Adrenal gland (tissue), 5 donors: ENCODE measurements around the gene TRIM63.

ENCODE experiments used
- POLR2A ChIP-seq, 2 donors: fragments of 450-650 bp; IDR thresholded peaks; one replicate each; pipeline ENCODE4 v1.6.1; 2017; ENCODE audit warnings: antibody characterized with exemption in 2 of 2, mild to moderate bottlenecking in 2 of 2, moderate library complexity in 1 of 2
- TF ChIP-seq, protein P1 (sequence below), 6 experiments: fragments of 450-650 bp in 4 of 6; fragments of 200-600 bp in 2 of 6; sonication (generic) in 1 of 6; IDR thresholded peaks; 1 replicate in 5 of 6; 2 replicates in 1 of 6; pipeline versions ENCODE4 v1.5.1 to v1.8.0; 2016 to 2021; ENCODE audit warnings: antibody characterized with exemption in 6 of 6, mild to moderate bottlenecking in 2 of 6, moderate library complexity in 1 of 6
- donor health status: DM: no; HTN: no; CAD: no.

DNA sequence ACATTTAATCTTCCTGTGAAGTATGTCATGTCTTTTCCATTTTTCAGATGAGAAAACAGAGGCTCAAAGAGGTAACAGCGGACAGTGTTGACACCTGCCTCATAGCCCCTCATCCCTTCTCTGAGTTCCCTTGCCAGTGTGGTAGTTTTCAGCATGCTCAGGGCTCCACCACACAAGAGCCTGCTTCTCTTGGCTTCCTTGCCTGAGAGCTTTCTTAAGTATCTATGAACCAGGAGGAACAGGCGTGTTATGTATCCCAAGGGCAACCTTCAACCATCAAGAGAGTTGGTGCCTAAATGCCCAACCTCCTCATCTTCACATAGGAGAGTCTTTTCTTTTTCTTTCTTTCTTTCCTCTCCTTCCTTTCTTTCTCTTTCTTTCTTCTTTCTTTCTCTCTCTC is 63.7 kb downstream of the TRIM63 start:
- TF ChIP-seq POLR2A (IDR thresholded peaks at IDR 0.05) = no peak
- TF ChIP-seq, protein P1, sequence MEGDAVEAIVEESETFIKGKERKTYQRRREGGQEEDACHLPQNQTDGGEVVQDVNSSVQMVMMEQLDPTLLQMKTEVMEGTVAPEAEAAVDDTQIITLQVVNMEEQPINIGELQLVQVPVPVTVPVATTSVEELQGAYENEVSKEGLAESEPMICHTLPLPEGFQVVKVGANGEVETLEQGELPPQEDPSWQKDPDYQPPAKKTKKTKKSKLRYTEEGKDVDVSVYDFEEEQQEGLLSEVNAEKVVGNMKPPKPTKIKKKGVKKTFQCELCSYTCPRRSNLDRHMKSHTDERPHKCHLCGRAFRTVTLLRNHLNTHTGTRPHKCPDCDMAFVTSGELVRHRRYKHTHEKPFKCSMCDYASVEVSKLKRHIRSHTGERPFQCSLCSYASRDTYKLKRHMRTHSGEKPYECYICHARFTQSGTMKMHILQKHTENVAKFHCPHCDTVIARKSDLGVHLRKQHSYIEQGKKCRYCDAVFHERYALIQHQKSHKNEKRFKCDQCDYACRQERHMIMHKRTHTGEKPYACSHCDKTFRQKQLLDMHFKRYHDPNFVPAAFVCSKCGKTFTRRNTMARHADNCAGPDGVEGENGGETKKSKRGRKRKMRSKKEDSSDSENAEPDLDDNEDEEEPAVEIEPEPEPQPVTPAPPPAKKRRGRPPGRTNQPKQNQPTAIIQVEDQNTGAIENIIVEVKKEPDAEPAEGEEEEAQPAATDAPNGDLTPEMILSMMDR (IDR thresholded peaks at IDR 0.05) = no peak
